DOHH2 (cell line): ENCODE results near the gene NKIRAS1.

Experiments used
- H3F3A ChIP-seq: fragments of 200-600 bp; sonication (generic), shearing (Covaris generic); 2 replicates; pipeline ENCODE4 v1.6.0; 2016; ENCODE audit warnings: antibody characterized with exemption, mild to moderate bottlenecking; ENCODE audit not compliant: control insufficient read depth, insufficient read depth
- H3K27ac ChIP-seq: fragments of 200-600 bp; sonication (generic); 2 replicates; pipeline ENCODE4 v1.5.1; 2014; ENCODE audit warnings: low read depth, mild to moderate bottlenecking, low read length, moderate library complexity
- H3K27me3 ChIP-seq: fragments of 200-600 bp; sonication (generic); 2 replicates; pipeline ENCODE4 v1.6.1; 2014; ENCODE audit warnings: mild to moderate bottlenecking, low read length, mixed read lengths; ENCODE audit not compliant: control insufficient read depth
- H3K36me3 ChIP-seq: fragments of 200-600 bp; sonication (generic); 2 replicates; pipeline ENCODE4 v1.6.1; 2014; ENCODE audit warnings: mild to moderate bottlenecking, low read length, moderate library complexity, mixed read lengths; ENCODE audit not compliant: control insufficient read depth
- H3K4me1 ChIP-seq: fragments of 200-600 bp; sonication (generic); 2 replicates; pipeline ENCODE4 v1.6.1; 2014; ENCODE audit warnings: mild to moderate bottlenecking, low read length, mixed read lengths; ENCODE audit not compliant: control insufficient read depth
- H3K4me2 ChIP-seq: fragments of 200-600 bp; sonication (generic); 2 replicates; pipeline ENCODE4 v1.6.0; 2014; ENCODE audit warnings: mild to moderate bottlenecking, low read length, moderate library complexity
- H3K4me3 ChIP-seq: fragments of 200-600 bp; sonication (generic); 2 replicates; pipeline ENCODE4 v1.5.1; 2014; ENCODE audit warnings: mild to moderate bottlenecking, low read length, mixed read lengths
- H3K79me2 ChIP-seq: fragments of 200-600 bp; sonication (generic); 2 replicates; pipeline ENCODE4 v1.6.1; 2014; ENCODE audit warnings: mild to moderate bottlenecking, low read length, mixed read lengths; ENCODE audit not compliant: control insufficient read depth
- H3K9me2 ChIP-seq: fragments of 200-600 bp; sonication (generic); replicated peaks from 2 replicates; pipeline ENCODE4 v1.6.1; 2014; ENCODE audit warnings: mild to moderate bottlenecking, low read length, mixed read lengths; ENCODE audit not compliant: control insufficient read depth
- H3K9me3 ChIP-seq: fragments of 200-600 bp; sonication (generic); 2 replicates; pipeline ENCODE4 v1.6.1; 2014; ENCODE audit warnings: antibody characterized with exemption, low read length, mixed read lengths; ENCODE audit not compliant: control insufficient read depth, insufficient read depth
- H4K20me1 ChIP-seq: fragments of 200-600 bp; sonication (generic); 2 replicates; pipeline ENCODE4 v1.6.0; 2014; ENCODE audit warnings: low read depth, mild to moderate bottlenecking, antibody characterized with exemption, low read length, moderate library complexity; ENCODE audit not compliant: control insufficient read depth, insufficient read depth
- EZH2phosphoT487 ChIP-seq: fragments of 200-600 bp; sonication (generic); IDR thresholded peaks from 2 replicates; pipeline ENCODE4 v1.6.1; 2017; ENCODE audit warnings: borderline replicate concordance, mild to moderate bottlenecking, antibody characterized with exemption, low read length, moderate library complexity, mixed read lengths
- TF ChIP-seq, protein P1 (sequence below): fragments of 200-600 bp; sonication (generic); IDR thresholded peaks from one replicate; pipeline ENCODE4 v1.5.1; 2014; ENCODE audit warnings: antibody characterized with exemption, mild to moderate bottlenecking, low read depth, low read length; ENCODE audit not compliant: poor library complexity, severe bottlenecking

Gene NKIRAS1

DNA sequence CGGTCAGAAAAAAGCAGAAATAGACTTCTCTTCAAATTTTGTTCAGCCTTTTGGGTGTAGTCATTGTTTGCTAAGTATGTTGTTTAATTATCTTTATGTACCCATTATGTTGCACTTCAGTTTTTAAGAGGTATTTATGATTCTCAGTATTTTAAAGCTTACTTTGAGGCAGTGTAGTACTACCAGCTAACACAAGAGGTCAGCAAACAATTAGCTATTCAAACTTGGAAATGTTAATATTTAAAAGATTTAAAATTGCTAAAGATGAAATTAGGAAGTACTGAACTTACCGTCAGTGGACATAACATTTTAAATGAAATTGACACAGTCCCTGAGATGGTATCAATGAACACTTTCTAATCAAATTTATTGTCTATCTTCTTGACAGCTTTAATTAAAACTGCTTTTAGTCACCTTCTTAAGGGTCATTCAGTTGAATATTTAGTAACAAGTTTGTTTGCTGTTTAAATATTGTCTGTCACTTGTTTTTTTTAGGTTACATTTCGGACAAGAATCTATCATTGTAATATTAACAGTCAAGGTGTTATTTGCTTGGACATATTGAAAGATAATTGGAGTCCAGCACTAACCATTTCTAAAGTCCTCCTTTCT is 28.1 kb downstream of the NKIRAS1 start:
- Histone ChIP-seq H3F3A (no peaks in the 10 kb centered on the region), H3K27me3 (no peaks in the 10 kb centered on the region), H3K4me3 (no peak overlapping the region), H3K27ac (no peak overlapping the region), H3K4me2 (no peak overlapping the region), H4K20me1 (peaks cover 10% of the 10 kb centered on the region; the same call in 1 of the 2 replicates), H3K79me2 (no peaks in the 10 kb centered on the region), H3K9me3 (no peaks in the 10 kb centered on the region), H3K4me1 (no peaks in the 10 kb centered on the region), H3K9me2 (no peaks in the 10 kb centered on the region), H3K36me3 (peaks cover 40% of the 10 kb centered on the region)
- TF ChIP-seq, protein P1, sequence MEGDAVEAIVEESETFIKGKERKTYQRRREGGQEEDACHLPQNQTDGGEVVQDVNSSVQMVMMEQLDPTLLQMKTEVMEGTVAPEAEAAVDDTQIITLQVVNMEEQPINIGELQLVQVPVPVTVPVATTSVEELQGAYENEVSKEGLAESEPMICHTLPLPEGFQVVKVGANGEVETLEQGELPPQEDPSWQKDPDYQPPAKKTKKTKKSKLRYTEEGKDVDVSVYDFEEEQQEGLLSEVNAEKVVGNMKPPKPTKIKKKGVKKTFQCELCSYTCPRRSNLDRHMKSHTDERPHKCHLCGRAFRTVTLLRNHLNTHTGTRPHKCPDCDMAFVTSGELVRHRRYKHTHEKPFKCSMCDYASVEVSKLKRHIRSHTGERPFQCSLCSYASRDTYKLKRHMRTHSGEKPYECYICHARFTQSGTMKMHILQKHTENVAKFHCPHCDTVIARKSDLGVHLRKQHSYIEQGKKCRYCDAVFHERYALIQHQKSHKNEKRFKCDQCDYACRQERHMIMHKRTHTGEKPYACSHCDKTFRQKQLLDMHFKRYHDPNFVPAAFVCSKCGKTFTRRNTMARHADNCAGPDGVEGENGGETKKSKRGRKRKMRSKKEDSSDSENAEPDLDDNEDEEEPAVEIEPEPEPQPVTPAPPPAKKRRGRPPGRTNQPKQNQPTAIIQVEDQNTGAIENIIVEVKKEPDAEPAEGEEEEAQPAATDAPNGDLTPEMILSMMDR, result peak; percentile 67
- no peak for TF ChIP-seq EZH2phosphoT487

- no peak for TF ChIP-seq EZH2phosphoT487
- TF ChIP-seq, protein P1, result no peak
- Histone ChIP-seq H3K27ac (no peak overlapping the region), H3K27me3 (no peaks in the 10 kb centered on the region), H3K79me2 (no peaks in the 10 kb centered on the region), H3K9me2 (no peaks in the 10 kb centered on the region), H4K20me1 (peaks cover 6% of the 10 kb centered on the region; the same call in 1 of the 2 replicates), H3K36me3 (peaks cover 22% of the 10 kb centered on the region), H3K4me3 (no peak overlapping the region), H3F3A (no peaks in the 10 kb centered on the region), H3K9me3 (no peaks in the 10 kb centered on the region), H3K4me1 (no peaks in the 10 kb centered on the region), H3K4me2 (no peak overlapping the region)
Measured at GRCh38 chr3:23886311-23886710, 30.5 kb downstream of the NKIRAS1 start.

DNA sequence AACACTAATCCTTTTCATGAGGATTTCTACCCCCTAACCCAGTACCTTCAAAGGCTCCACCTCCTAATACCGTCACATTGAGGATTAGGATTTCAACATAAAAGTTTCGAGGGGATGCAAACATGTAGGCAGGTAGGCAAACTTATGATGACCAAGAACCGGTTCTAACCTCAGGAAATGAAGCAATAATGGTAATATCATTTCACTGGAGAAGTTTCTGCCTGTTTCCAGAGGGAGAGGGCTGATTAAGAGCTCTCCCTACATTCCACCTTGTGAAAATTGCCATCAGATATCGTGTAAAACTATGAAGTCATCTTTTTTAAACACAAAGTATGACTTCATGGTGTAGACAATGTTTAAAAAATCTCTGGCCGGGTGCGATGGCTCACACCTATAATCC is 31.6 kb downstream of the NKIRAS1 start:
- no peak overlapping the region for H3K4me2 ChIP-seq
- H3K36me3 ChIP-seq, result peaks cover 15% of the 10 kb centered on the region
- H3K9me3 ChIP-seq, result no peaks in the 10 kb centered on the region
- no peaks in the 10 kb centered on the region for H3K27me3 ChIP-seq
- no peaks in the 10 kb centered on the region for H3K4me1 ChIP-seq
- H3K27ac ChIP-seq, result no peak overlapping the region
- TF ChIP-seq EZH2phosphoT487, result no peak
- TF ChIP-seq, protein P1, result no peak
- H3K4me3 ChIP-seq, result no peak overlapping the region
- H3K79me2 ChIP-seq, result no peaks in the 10 kb centered on the region
- no peaks in the 10 kb centered on the region for H3F3A ChIP-seq
- no peaks in the 10 kb centered on the region for H3K9me2 ChIP-seq
- H4K20me1 ChIP-seq, result peaks cover 6% of the 10 kb centered on the region; the same call in 1 of the 2 replicates
